AG09319 (cell line): ENCODE data around the gene EVC.

Source experiments
- DNase-seq: peaks from one replicate; pipeline ENCODE4 v3.0.0-alpha.2; 2010; ENCODE audit warnings: low read depth; ENCODE audit errors: extremely low read depth
- TF ChIP-seq, protein P1 (sequence below): IDR thresholded peaks from 2 replicates; pipeline ENCODE4 v1.5.1; 2011; ENCODE audit warnings: low read depth, mild to moderate bottlenecking, inconsistent platforms, low read length, moderate library complexity

The EVC gene

DNA sequence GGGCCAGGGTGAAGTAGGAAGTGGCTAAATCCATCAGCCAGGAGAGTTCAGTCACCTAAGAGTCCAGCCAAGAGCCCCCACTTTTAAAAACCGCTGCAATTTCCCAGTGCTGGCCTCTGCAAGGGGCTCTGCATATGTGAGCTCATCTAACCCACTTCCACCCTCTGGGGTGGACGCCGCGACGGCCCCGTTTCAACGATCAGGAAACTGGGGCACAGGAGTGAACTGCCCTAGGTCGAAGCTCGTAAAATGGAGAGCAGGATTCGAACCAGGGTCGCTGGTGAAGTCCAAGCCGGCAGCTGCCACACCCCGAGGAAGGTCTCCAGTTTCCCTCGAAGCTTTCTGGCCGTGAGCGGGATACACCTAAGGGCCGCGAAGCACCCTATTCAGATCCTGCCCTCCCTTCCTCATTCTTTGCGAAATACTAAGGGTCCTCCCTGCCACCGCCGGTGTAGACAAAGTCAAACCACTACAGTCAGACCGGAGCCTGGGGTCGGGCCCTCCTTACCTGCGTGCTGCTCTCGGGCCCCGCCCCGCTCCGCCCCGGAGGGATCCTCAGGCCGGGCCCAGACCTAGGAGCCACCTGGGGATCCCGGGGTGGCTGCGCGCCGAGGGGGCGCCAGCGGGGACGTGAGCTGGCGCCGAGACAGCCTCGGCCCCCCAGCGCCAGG is 3.1 kb upstream of the EVC start:
- no peak for DNase-seq
- TF ChIP-seq, protein P1, sequence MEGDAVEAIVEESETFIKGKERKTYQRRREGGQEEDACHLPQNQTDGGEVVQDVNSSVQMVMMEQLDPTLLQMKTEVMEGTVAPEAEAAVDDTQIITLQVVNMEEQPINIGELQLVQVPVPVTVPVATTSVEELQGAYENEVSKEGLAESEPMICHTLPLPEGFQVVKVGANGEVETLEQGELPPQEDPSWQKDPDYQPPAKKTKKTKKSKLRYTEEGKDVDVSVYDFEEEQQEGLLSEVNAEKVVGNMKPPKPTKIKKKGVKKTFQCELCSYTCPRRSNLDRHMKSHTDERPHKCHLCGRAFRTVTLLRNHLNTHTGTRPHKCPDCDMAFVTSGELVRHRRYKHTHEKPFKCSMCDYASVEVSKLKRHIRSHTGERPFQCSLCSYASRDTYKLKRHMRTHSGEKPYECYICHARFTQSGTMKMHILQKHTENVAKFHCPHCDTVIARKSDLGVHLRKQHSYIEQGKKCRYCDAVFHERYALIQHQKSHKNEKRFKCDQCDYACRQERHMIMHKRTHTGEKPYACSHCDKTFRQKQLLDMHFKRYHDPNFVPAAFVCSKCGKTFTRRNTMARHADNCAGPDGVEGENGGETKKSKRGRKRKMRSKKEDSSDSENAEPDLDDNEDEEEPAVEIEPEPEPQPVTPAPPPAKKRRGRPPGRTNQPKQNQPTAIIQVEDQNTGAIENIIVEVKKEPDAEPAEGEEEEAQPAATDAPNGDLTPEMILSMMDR = no peak

DNA sequence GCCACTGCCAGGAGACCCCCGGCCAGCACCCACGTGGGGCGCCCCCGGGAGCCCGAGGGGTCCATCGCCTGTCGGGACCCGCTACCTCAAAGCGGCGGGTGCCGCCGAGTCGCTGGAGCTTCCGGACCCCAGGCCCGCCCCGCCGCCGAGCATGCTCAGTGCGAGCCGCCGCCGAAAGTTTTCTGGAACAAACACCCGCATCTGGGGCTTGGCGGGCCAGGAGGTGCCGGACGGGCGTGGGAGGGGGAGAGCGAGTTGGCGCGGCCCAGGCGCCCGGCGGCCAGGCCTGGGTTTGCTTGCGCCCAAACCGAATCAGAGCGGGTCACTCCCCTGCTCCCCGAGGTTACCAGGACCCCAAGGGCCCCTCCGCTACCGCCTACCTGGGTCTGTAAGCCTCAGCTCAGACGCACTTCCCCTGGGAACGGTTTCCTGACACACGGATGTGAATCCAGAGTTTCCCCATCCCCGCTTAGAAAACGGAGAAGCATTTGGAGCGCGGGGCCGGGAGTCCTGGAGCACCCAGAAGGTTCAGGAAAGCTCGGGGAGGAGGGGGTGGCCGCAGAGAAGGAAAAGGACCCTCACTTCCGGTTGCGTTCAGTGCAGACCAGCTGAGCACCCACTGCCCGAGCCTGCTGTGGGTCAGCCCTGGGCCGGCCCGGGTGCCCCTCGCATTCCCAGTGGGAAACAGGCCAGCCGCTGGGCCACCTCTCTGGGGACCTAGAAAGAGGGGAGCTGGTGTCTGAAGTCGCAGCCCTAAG is 2.4 kb upstream of the EVC start, which contains the start of gene EVC2:
TSS of gene EVC2 (minus strand) at position 111 of the 758 bp plus-strand sequence. CDS start at position 65, 46 bp downstream.
- TF ChIP-seq, protein P1 = no peak

DNA sequence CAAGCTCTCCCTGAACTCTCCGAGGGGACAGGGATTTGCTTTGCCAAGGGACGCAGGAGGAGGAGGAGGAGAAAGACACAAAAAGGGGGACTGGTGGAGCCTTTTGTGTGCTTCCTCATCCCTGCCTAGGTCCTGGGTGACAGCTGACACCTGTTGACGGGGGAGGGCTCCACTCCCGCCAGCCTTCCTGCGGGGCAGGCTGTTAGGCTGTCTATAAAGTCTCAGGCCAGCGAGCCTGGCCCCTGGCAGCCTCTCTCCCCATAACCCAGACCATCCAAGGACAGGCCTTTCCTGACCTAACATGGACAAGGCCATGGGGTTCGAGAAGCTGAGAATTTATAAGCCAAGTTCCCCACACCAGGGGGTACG is 1.8 kb upstream of the EVC start:
- TF ChIP-seq, protein P1 = no peak

More for the DNA sequence above, 2.4 kb upstream of the EVC start, which contains the start of gene EVC2:
- peak; percentile 36 for DNase-seq

DNA sequence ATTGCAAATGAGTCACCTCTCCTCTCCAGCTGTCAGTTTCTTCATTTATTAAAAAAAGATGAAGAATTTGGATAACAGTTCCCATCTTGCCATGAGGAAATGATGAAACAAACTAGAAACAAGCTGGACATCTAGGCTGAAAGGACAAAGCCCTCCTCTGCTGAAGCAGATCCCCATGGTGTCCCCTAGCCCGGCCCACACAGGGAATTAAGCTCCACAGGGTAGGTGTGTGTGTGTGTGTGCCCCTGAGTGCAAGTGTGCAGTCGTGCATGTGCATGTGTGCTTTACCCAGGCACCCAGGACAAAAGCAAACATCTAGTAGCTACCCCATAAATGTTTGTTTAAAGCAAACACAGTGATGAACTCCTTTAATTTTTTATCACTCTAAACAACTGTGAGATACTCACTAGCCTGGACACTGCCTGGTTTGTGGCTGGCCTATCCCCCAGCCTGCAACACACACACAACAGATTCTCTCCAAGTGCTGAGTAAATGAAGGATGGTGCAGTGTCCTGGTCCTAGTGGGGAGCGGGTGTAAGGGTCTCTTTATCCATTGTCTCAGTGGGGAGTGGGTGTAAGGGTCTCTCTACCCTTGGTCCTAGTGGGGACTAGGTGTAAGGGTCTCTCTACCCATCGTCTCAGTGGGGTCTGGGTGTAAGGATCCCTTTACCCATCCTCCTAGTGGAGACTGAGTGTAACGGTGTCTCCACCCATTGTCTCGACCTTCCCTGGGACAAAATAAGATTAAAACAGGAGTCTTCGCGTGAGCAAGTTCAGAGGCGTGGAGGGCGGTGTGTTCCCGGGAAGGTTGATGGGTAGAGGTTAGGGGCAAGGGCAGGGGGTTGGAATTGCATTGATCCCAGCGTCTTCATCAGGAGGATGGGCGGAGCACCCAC is 688 bp upstream of the EVC start:
- TF ChIP-seq, protein P1 = peak; percentile 33
- no peak for DNase-seq

More for the DNA sequence above, 1.8 kb upstream of the EVC start:
- no peak for DNase-seq

DNA sequence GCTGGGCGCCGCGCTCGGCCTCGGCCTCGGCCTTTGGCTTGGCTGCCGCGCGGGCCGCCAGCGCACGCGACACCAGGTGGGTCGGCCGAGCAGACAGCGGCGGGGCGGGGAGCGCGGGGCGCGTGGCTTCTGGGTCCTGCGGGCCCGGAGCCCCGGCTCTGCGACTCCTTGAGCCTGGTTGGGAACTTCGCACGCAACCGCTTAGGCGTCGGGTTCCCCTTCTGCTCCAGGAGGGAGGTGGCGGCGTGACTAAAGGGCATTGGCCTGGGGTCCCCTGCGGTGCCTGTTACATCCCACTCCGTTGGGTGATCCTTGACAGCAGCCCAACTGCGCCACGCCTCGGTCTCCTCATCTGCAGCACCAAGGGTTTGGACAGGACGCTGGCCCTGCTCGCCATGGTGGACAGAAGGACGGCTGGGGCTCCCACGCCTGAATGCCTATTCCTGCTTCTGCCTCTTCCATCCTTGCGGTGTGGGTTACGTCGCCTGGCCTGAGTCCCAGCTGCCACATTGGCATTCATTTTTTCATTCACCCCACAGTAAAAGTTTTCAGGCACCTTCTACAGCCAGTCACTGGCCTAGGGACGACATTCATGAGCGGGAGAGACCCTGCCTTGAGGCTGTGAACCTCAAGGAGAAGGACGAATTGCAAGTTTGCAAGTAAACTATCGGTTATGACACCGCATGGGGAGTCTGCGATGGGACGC is 631 bp downstream of the EVC start:
- TF ChIP-seq, protein P1 = no peak
- DNase-seq = no peak

DNA sequence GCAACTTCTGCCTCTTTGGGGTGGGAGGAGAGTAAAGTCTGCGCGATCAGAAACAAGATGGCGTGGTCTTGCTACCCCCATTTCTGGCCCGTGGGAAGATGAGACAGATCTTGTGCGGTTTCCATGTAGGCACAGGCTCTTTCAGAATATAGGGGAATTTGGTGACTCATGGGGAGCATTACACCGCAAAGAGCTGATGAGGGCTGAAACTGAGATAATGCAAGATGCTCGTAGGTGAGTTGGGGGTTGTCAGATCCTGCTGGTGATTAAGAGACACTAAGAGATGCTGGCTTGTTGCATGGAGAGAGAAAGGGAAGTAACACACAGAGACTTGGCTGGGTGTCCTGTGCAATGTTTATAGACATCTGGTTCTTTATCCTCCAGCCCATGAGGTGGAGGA is 1.5 kb downstream of the EVC start:
- TF ChIP-seq, protein P1 = no peak
- no peak for DNase-seq
